NCI-H2081 (cell line): ENCODE measurements around the gene FBXO3.
"Not testable (repeated sequence)": the region's sequence is repeated elsewhere in the genome, so short reads cannot be mapped to it uniquely, and the experiment has no call there.

Source experiments
- DNase-seq, 2 experiments: peaks; one replicate each; lab custom pipeline; 2025; lab: John Stamatoyannopoulos, UW

Gene FBXO3

GRCh38 chr11:33772300-33772699 lies 2.0 kb downstream of the FBXO3 start:
- no peak for DNase-seq

DNA sequence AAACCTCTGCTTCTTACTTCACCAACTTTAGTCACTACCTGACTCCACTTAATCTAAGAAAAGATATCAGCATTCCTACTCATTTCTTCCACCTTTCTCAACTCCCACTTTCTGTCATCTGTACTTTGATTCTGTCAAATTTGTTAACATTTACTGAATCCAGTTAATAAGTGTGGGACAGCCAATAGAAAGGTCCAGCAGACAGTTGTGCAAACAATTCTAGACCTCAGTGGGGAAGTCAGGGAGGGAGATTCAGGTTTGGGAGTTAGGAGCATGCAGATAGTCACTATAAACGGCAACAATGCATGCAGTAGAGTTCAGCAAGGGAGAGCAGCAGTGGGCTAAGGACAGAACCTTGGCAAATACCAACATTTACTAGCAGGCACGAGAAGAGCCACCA lies 4.1 kb downstream of the FBXO3 start:
- DNase-seq = no peak

DNA sequence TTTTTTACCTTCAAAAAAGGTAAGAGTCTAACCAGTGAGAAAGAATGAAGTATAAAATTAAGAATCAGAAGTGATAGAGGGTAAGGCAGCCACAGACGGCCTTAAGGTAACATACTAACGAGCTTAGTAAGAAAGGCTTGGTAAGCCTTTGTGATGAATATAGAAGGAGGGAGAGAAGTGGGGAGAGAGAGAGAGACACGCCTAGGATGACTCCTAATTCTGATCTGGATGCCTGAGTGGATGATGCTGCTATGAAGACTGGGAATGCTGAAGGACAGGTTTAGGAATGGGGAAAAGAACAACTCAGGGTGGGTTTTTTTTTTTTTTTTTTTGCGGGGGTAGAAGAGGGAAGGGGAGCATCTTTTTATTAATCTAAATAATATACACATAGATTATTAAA lies 4.8 kb downstream of the FBXO3 start:
- DNase-seq = no peak

- no peak for DNase-seq
Measured at GRCh38 chr11:33767624-33768023, 6.7 kb downstream of the FBXO3 start.

- DNase-seq = no peak
Measured at GRCh38 chr11:33766085-33766484, 8.2 kb downstream of the FBXO3 start.

DNA sequence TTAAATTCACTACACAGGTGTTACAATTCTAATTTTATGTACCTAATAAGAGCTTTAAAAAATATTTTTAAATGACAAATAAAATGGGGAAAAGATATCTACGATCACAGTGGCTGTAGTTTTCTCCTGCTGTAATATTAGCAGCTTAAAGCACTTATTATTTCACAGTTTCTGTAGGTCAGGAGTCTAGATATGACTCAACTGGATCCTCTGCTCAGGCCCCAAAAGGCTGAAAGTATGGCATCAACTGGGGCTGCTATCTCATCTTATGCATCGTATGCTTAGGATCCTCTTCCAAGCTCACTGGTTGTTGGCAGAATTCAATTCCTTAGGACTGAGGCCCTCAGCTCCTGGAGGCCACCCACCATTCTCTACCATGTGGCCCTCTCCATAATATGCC lies 12.8 kb downstream of the FBXO3 start:
- DNase-seq = no peak

- DNase-seq = no peak
Measured at GRCh38 chr11:33753304-33753967, 20.9 kb downstream of the FBXO3 start.

DNA sequence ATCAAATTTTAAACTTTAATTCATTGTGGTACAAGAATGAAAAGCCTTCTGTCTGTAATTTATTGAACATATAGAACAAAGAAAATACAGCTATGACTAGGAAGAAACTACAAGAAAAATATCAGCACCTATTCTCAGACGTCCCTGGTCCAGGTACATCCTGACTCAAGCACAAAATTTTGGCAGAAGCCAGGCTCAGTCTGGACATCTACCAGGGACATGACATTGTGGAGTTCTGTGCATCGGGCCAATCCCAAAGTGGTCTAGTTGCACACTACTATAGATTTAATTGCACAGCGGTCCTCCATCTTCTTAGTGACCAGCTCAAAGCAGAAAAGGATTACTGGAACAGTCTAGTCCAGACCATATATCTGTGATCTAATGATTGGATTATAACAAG lies 22.4 kb downstream of the FBXO3 start:
- no peak for DNase-seq

DNA sequence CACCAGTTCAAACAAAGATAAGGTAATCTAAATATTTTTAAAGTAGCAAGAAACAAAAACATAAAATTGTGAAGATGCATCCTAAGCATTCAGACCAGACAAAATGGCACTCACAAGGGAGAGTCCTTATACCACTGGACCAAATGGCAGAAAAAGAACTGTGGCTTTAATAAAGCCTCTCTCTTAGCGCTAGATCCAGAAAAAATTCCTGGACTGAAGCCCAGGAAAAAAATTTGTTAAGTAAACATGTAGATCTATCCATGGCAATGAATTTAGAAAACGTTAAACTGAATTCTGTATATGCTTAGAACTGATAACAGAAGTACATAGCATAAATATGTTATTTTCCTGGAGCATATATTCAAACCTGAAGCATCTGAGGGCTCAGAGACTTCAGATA lies 26.3 kb downstream of the FBXO3 start:
- DNase-seq = peak in 1 of 2 experiments; percentile 23

- no peak for DNase-seq
Measured at GRCh38 chr11:33743291-33743690, 31.0 kb downstream of the FBXO3 start.

GRCh38 chr11:33742249-33742851 lies 32.0 kb downstream of the FBXO3 start:
- no peak for DNase-seq

DNA sequence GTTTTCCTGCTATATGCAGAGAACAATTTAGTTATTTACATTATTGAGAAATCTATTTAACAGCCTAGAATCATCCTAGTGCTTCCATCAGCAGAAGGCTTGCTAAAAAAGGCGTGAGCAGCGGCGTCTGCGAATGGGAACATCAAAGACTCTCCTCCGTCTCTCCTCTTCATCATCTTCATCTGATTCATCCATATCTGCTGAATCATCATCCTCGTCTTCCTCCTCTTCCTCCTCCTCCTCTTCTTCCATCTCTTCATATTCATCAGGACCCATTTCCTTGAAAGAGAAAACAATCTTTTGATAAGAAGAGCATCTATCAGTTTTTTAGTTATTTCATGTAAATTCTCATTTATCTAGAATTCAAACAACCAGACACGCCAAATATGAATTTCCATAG lies 32.5 kb downstream of the FBXO3 start:
- no peak for DNase-seq

- no peak for DNase-seq
Measured at GRCh38 chr11:33737362-33737821, 36.9 kb downstream of the FBXO3 start.

DNA sequence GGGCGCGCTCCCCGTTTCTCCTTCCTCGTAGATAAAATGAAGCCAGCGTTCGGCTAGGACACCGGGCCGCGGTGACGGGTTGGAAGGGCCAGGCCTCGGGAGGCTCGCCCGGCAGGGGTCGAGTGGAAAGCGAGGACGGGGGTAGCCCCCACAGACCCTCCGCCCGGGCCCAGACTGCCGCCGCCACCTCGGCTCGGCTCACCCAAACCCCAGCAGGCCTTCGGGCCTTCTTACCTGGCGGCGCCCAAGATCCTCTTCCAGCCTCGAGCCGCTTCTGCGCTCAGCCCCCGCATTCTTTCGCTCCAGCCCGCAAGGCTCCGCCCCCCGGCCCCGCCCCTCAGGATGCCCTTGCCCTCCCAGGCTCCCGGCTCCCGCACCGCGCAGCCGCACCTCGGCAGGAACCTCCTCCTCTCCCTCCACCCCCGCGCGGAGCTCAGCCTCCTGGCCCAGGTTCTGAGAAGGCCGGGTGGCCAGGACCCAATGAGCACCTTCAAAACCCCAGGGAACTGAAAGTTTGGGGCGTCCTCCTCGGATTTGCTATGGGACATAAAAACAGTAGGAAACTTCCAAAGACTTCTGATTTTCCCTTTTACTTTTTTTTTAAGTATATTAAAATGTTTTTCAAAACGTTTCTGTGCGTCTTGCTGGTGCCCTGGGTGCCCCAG lies 38.0 kb downstream of the FBXO3 start, which contains the start of gene CD59:
TSS of gene CD59 (minus strand) at position 276 of the 665 bp plus-strand sequence. CDS start 13,978 bp downstream, outside the sequence.
- DNase-seq = peak; percentile 79 to 86

- peak in 1 of 2 experiments; percentile 10 for DNase-seq
Measured at GRCh38 chr11:33735271-33736147, 38.8 kb downstream of the FBXO3 start.

- DNase-seq = no peak
Measured at GRCh38 chr11:33734441-33735270, 39.7 kb downstream of the FBXO3 start.

GRCh38 chr11:33733980-33734379 lies 40.3 kb downstream of the FBXO3 start:
- peak in 1 of 2 experiments; percentile 37 for DNase-seq

DNA sequence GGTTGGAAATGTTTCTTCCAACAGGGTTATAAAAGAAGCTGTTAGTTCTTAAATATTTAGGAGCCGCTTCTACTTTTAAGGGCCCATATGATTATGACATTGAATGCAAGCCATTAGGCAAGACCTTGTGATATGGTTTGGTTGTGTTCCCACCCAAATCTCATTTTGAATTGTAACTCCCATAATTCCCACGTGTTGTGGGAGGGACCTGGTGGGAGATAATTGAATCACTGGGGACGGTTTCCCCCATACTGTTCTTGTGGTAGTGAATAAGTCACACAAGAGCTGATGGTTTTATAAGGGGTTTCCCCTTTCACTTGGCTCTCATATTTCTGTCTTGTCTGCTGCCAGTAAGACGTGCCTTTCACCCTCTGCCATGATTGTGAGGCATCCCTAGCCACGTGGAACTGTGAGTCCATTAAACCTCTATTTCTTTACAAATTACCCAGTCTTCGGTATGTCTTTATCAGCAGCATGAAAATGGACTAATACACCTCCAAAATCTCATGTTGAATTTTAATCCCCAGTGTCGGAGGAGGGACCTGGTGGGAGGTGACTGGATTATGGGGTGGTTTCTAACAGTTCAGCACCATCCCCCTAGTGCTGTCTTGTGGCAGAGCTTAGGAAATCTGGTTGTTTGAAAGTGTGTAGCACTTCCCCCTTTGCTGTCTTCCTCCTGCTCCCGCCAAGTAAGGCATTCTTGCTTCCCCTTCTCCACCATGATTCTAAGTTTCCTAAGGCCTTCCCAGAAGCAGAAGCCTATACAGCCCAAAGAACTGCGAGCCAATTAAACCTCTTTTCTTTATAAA lies 42.4 kb downstream of the FBXO3 start:
- DNase-seq = no peak

DNA sequence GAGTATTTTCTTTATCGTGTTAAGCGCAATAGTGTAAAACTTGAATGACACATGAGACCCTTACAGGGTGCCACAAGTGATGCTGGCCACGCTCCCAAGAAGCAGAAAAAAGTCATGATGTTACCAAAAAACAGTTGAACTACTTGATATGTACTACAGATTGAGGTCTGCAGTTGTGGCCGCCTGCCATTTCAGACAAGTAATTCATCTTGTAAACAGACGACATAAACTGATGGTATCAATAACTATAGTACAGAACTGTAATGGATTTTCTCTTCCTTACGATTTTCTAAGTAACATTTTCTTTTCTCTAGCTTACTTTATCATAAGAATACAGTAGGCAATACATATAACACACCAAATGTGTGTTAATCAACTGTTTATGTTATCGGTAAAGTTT lies 43.6 kb downstream of the FBXO3 start:
- no peak for DNase-seq

GRCh38 chr11:33729072-33729664 lies 45.2 kb downstream of the FBXO3 start:
- DNase-seq = not testable (repeated sequence)
